Fibroblast of the conjunctiva (primary cell): ENCODE measurements around the gene SLC9A1.
A peak's percentile ranks its signal among the peaks of the same experiment; 100 is the strongest.
"Not testable (repeated sequence)": the region's sequence is repeated elsewhere in the genome, so short reads cannot be mapped to it uniquely, and the experiment has no call there.

Experiments
- DNase-seq: peaks from one replicate; pipeline ENCODE4 v3.0.0-alpha.2; 2010; ENCODE audit warnings: low read depth

Gene SLC9A1

DNA sequence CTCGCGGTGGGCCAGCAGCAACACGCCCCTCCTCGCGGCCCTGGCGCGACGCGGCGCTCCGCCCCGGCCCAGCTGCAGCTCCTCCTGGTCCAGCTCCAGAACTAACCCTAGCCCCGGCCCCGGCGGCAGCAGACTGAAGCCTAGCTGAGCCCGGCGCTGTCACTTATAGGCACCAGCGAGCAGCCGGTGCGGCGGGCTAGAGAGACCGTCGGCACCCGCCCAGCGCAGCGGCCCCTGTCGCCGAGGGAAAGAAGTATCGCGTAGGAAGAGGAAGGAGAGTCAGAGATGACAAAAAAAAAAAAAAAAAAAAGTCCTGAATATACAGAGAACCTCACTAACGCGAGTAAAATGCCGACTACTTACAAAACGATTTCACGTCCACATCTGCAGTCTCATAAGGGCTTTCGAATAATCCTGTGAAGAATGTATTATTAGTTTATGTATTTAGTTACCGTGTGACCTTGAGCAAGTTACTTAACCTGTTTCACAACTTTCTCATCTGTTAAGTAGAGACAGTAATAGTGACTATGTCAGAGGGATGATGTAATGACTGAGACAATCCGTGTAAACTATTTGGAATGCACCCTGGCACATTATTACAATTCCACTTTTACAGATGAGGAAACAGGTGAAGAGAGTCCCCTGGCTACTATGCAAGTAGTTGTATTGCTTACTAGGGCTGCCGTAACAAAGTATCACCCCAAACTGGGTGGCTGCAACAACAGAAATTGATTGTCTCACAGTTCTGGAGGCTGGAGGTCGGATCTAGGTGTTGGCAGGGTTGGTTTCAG lies at the start of gene SLC9A1:
Gene SLC9A1, minus strand, starts transcription at position 135 of the 791 bp plus-strand sequence. CDS start 791 bp downstream, outside the sequence.
- DNase-seq: peak; percentile 85

DNA sequence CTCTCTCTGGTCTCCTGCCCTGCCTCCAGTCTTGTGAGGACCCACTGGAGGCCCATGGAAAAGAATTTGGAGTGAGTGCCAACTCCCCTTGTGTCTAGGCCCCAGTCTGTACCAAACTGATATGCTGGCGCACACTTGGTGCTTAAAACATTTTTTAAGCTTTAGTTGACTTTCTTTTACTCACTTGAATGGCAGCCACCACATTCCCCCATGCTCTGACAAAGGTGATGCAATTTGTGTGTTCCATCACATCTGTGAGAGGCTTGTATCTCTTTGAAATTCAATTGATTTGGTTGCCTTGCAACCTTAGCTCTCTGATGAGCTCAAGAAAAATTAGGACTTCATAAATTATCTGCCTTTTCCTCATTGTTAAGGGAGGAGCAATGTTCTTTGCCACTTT lies 49.0 kb upstream of the SLC9A1 start:
- DNase-seq: no peak

DNA sequence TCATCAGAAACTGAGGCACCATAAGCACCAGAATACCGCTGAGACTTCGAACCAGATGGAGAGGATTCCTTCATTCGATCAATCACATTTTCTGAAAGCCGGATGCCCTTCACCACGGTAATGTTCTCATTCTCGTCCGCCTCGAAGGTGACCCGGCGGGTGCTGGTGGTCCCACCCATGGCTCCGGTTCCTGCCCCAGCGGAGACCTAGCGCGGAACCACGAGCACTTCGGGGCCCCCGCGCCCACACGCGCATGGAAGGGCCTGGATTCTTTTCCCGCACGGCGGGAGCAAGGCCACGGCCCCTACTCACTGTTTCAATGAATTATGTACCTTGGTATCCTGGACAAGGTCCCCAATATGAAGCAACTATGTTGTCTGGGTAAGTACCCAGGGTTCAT lies 46.4 kb upstream of the SLC9A1 start:
- DNase-seq: no peak

DNA sequence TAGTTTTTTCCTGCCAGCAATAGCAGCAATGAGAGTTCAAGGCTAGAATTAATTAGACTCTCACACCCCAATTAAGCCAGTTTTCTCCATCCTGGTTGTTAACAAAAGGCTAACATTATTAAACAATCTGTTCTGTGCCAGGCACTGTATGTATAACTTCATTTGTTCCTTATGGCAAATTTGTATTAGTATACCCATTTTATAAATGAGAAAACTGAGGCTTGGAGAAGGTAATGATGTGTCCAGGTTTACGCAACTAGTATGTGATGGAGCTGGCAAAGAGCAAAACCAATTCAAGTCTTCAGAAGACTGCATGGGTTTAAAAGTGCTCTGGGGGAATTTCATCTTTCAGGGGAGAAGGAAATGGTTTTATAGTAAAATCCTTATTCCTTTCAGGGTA lies 38.3 kb upstream of the SLC9A1 start:
- no peak for DNase-seq

DNA sequence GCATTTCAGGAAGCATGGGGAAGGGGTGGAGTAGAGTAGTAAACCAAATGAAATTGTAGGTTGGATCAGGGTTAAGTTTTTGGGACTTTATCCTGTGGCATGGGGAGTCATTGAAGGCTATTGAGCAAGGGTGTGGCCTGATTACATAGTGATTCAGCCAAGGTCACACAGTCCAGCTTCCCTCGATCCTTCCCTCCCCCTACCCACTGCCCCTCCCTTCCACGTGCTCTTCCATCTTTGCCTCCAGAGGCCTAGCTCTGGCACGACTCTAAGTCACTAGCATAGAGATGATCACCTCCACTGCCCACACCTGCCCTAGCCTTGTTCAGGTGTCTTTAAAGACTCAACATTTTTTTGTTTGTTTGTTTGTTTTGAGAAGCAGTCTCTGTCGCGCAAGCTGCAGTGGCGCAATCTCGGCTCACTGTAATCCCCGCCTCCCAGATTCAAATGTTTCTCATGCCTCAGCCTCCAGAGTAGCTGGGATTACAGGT lies 37.2 kb upstream of the SLC9A1 start:
- DNase-seq: no peak

DNA sequence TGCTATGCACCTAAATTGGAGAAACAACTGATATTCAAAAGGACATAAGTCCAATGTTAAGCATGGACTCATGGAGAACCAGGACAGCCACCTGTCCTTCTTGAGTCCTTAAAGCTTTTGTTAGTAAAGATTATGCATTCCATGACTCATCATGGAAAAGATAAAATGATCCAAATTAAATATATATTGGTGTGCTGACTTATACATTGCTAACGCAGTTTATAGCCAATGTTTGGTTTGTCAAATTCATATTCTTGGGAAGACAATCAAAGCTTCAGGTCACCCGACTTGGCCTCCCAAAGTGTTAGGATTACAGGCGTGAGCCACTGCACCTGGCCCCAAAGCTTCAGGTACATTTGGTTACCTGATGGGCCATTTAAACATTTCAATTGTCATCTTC lies 29.7 kb upstream of the SLC9A1 start:
- not testable (repeated sequence) for DNase-seq

DNA sequence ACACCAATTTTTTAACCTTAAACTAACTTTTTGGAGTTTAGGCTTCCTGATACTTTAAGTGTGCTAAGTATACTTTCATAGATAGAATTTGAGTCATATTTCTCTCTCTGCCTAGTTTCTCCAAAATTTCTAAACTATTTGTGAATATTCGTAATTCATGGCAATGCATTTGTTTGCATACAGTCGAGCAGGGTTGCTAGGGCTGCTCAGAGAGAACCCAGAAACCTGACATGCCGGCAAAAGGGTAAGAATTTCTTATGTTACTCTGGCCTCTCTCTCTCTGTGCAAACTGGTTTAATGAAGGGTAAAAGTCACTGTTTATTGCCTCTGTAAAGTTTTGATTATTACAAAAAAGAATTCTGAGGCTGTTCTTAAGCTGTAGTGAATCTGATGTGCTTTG lies 25.1 kb upstream of the SLC9A1 start:
- no peak for DNase-seq

DNA sequence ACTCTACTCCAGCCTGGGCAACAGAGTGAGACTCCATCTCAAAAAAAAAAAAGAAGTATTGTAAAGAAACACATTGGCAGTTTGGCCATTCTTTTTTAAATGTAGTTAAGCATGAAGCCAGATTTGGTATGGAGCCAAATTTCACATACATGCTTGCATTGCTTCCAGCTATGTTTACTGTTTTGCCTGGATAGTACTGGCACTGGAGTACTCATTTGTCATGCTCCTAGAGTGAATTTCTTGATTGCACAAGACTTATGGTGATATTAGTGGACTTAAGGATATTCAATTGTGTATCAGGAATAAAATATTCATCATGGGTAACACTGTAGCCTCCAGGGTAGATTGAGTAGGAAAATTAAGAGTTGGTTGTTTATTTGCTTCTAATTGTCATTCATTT lies 24.5 kb upstream of the SLC9A1 start:
- DNase-seq: no peak

DNA sequence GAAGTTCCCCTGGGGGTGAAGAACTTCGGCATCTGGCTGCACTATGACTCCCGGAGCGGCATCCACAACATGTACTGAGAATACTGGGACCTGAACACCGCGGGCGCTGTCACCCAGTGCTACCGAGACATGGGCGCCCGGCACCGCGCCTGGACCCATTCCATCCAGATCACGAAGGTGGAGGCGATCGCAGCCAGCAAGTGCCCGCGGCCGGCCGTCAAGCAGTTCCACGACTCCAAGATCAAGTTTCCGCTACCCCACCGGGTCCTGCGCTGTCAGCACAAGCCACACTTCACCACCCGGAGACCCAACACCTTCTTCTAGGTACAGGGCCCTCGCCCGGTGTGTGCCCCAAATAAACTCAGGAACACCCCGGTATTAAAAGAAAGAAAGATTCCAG lies 22.0 kb upstream of the SLC9A1 start:
- no peak for DNase-seq

DNA sequence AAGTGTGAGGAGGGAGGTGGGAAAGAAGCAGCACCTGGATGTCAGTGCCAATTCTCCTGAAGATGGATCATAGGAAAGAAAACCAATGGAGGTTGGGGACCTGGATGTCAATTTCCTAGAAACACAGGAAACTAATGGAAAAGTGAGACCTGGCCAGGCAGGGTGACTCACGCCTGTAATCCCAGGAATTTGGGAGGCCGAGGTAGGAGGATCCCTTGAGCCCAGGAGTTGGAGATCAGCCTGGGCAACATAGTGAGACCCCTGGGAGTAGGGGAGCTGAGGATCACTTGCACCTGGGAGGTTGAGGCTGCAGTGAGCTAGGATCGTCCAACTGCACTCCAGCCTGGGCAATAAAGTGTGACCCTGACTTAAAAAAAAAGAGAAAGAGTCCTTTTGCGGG lies 21.4 kb upstream of the SLC9A1 start:
- no peak for DNase-seq

DNA sequence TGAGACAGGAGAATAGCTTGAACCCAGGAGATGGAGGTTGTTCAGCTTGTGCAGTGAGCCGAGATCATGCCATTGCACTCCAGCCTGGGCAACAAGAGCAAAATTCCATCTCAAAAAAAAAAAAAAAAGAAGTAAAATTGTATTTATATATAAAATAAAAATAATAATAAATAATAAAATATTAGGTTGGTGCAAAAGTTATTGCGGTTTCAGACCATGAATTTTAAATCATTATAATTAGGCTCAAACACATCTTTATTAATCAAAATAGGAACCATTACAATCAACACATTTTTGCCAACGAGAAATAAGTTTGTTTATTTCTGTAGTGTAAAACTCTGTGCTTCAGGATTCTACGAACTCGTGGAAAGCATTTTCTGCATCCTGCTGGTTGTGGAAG lies 18.1 kb upstream of the SLC9A1 start:
- not testable (repeated sequence) for DNase-seq

DNA sequence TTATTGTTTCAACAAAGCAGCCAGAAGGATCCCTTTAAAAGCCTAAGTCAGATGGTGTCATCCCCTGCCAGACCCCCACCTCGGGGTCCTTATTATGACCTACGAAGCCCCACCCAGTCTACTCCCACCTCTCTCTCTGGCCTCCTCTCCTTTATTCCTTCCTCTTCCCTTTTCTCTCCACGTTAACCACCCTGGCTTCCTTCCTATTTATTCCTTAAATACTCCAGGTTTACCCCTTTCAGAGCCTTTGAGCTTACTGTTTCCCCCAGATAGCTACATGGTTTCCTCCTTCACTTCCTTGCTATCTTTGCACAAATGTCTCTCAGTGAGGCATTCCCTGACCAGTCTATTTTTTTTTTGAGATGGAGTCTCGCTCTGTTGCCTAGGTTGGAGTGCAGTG lies 12.0 kb upstream of the SLC9A1 start:
- no peak for DNase-seq

DNA sequence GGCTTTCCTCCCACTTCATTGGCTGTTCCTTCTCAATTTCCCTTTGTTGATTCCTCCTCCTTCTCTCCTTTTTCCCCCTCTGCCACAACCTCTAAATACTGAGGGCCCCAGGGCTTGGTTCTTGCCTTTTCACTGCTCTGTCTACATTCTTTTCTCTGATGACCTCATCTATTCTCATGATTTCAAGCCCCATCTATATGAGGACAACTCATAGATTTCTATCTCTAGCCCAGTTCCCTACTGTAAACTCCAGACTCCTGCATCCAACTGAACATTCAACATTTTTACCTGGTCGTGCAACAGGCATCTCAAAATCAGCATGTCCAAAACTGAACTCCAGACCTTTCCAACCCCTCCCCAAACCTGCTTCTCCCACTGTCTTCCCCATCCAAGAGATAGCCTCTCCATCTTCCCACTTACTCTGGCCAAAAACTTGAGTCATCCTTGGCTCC lies 11.5 kb upstream of the SLC9A1 start:
- no peak for DNase-seq

DNA sequence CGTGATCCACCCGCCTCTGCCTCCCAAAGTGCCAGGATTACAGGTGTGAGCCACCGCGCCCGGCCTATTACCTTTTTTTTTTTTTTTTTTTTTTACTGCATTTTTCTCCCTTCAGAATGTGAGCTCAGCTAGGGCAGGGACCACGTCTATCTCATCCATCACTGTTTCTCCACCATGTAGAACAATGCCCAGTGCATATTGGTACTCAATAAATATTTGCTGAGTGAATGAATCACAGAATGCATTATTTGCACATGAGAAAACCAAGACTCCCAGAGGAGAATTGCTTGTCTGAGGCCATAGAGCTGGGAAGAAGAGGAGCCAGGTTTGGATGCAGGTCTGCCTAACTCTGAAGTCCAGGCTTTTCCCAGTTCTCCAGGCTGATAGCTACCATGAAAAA lies 8.2 kb upstream of the SLC9A1 start:
- DNase-seq: no peak

DNA sequence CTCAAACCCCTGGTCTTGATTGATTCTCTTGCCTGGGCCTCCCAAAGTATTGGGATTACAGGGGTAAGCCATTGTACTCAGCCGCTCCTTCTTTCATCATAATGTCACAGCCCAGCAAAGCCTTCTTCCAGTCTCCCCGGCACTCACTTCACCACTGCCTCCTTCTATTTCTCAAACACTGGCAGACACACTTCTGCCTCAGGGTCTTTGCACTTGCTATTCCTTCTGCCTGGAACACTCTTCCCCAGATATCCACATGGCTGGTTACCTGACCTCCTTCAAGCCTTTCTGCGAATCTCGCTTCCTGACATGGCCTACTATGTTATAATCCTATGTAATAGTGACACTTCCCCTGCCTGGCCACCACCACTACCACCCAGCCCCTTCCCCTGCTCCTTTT lies 7.2 kb upstream of the SLC9A1 start:
- DNase-seq: no peak

DNA sequence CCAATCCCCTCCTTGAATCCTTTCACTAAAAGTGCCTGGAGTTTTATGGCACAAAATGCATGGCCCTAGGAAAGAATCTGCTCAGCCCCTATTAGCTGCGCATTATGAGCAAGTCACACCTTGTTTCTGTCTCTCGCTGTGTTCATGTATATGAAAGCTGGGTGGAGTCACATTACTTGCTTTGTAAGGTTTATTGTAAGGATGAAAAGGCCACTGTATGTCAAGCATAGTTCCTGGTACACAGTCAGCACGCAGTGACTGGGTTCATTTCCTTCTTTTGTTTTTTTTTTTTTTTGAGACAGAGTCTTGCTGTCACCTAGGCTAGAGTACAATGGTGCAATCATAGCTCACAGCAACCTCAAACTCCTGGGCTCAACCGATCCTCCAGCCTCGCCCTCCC lies 6.7 kb upstream of the SLC9A1 start:
- DNase-seq: no peak

DNA sequence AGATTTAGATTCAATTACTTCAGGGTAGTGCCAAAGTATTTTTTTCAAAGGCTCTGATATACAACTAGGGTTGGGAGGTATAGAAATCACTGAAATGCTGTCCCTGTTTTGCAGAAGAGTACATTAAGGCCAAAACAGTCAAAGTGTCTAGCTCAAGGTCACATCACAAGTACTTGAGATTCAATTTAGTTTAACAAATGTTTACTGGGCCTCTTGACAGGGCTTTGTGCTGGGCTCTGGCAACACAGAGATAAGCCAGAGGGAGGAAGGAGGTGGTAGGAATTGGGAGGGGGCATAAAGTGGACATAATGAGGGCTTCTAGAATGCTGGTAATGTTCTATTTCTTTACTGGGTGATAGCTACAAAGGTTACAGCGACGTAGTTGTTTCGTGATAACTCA lies 2.3 kb upstream of the SLC9A1 start:
- DNase-seq: no peak

DNA sequence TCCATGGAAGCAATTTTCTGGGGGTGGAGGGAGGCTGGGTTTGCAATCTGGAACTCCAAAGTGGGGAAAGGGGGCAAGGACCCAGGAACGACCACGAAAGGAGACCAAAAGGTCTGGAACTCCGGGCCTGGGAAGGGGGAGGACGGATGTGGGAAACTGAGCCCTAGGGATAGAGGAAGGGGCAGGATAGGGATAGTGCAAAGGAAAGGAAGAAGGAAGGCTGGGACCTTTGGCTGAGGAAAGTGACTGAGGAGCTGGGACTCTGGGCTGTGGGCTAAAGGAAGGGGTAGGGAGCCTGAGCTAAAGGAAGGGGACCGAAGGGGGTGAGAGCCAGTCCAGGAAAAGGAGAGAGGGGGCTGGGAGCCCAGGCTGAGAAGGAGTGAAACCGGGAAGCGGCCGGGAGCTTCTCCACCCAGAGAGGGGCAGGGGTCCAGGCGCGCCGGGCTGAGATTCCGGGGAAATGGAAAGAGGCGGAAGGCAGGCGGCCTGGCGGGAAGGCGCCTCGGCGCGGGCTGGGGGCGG lies 395 bp downstream of the SLC9A1 start:
- DNase-seq: no peak

DNA sequence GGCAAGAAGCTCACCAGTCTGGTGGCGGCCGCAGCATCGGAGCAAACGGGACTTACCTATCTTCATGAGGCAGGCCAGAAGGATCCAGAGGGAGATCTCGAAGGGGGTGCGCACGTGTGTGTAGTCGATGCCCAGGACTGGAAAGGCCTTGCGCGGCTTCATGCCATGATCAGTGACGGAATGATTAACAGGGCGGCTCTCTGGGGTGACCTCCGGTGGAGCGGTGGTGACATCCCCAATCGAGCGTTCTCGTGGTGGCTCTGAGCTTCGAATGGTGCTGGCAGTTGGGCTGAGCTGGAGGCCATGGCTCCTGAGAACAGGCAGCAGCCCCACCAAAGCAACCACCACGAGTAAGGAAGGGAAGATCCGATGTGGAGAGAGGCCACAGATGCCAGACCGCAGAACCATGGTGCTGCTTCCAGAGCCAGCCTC lies 982 bp downstream of the SLC9A1 start:
- no peak for DNase-seq

DNA sequence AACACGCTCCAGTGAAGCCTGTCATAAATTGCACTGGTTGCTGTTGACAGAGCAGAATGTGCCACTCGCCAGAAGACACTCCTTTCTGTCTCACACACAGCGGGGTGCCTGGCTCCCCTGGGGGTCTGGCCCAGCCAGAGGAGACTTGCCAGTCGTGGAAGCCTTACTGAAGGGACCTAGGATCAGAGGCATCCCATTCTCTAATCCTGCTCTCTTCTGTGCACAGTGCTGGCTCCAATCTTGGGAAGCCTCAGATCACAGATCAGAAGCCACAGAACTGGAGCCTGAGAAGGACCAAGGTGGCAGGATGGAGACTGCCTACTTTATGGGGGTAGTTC lies 1.4 kb downstream of the SLC9A1 start:
- DNase-seq: no peak

DNA sequence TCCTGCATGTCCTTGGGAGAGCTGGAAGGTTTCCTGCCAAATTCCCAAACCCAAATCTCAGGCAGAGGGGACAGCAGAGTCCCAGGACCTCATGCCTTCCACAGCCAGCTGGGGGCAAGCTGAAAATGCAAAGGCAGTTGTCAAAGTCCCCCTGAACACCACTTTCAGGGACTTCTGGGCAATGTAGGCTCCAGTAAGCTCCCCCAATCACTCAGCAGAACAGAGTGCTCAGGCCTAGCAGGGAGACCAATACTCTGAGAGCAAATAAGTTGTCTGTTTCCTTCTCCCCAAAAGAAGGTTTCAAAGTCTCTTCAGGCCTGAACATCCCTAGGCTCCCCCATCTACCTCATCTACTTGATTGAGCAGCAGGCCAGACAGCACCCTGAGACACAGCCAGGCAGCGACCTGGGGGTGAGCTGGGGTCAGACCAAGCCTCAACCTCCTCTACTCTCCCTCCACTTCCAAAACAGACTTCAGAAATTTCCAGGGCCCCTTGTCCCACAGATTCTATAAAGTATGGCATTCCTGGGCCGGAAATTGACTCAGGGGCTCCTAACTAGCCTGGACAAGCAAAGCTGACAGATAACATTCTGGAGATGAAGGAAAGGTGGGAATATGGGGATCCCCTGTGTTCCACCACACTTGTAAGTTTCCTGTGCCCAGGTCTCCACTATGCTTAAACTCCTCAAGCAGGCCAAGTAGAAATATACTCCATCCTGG lies 1.9 kb downstream of the SLC9A1 start:
- no peak for DNase-seq

DNA sequence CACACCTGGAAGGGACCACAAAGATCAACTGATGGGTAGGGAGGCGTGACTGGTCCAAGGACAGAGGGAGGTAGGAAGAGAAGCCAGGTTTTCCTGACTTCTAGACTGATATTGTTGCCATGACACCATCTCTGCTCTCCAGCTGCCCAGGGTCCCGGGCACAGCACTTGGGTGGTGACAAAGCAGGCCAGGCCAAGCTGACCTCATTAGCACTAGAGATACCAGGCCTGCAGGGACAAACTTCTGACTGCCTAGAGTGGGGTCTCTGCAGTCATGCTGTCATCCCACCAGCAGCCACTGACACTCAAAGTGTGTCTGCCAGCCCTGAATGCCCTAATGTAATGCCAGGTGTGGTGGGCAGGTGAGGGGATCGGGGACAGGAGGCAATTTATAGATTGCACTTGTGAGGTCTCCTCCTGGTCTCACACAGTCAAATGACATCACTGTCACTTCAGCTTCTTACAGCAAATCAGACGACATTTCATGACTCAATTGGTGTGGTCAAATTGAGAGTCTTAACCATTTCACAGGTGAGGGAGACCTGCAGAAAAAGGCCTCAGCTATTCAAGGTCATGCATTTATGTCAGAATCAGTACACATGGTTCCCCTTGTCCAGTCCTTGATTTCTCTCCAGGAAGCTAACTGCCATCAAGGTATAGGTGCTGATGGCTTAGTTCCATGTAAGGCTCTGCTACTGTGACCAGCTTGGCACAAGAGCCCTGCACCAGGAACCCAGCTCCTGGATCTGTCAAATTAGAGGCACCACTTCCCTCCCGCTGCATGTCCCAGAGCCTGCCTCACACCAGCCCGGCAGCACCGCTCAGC lies 2.7 kb downstream of the SLC9A1 start:
- DNase-seq: no peak
